Mesendoderm (in vitro differentiated cells): ENCODE measurements around the gene ZNF687.
A peak's percentile ranks its signal among the peaks of the same experiment; 100 is the strongest.

ENCODE experiments used
- DNase-seq: peaks from one replicate; pipeline ENCODE4 v3.0.0; 2013
- H2AK5ac ChIP-seq: 2 replicates; pipeline ENCODE4 v1.6.1; 2013; ENCODE audit warnings: low read length, inconsistent platforms
- H2BK120ac ChIP-seq: 2 replicates; pipeline ENCODE4 v1.6.1; 2013; ENCODE audit warnings: low read depth, mild to moderate bottlenecking, low read length, moderate library complexity, mixed read lengths
- H2BK15ac ChIP-seq: replicated peaks from 2 replicates; pipeline ENCODE4 v1.6.1; 2013; ENCODE audit warnings: low read depth, mild to moderate bottlenecking, moderate library complexity
- H2BK5ac ChIP-seq: 2 replicates; pipeline ENCODE4 v1.6.1; 2013; ENCODE audit warnings: low read length, inconsistent platforms
- H3K18ac ChIP-seq: 2 replicates; pipeline ENCODE4 v1.6.1; 2013; ENCODE audit warnings: mild to moderate bottlenecking, low read length, mixed read lengths
- H3K23ac ChIP-seq: one replicate; pipeline ENCODE4 v1.6.1; 2013; ENCODE audit warnings: low read length
- H3K27ac ChIP-seq: 2 replicates; pipeline ENCODE4 v1.5.1; 2013; ENCODE audit warnings: low read depth, mild to moderate bottlenecking, inconsistent platforms, low read length, moderate library complexity
- H3K27me3 ChIP-seq: 2 replicates; pipeline ENCODE4 v1.6.1; 2013; ENCODE audit warnings: low read length, control low read depth, mild to moderate bottlenecking, inconsistent platforms; ENCODE audit not compliant: insufficient read depth, poor library complexity
- H3K36me3 ChIP-seq: 2 replicates; pipeline ENCODE4 v1.6.1; 2013; ENCODE audit warnings: low read length, inconsistent platforms; ENCODE audit not compliant: control insufficient read depth, insufficient read depth
- H3K4ac ChIP-seq: one replicate; pipeline ENCODE4 v1.6.1; 2013; ENCODE audit warnings: low read depth, mild to moderate bottlenecking, low read length, moderate library complexity
- H3K4me1 ChIP-seq: 2 replicates; pipeline ENCODE4 v1.6.1; 2013; ENCODE audit warnings: low read depth, low read length, inconsistent platforms; ENCODE audit not compliant: control insufficient read depth
- H3K4me2 ChIP-seq: 2 replicates; pipeline ENCODE4 v1.6.1; 2013; ENCODE audit warnings: low read length
- H3K4me3 ChIP-seq: 2 replicates; pipeline ENCODE4 v1.5.1; 2013; ENCODE audit warnings: mild to moderate bottlenecking, low read length
- H3K56ac ChIP-seq: one replicate; pipeline ENCODE4 v1.6.1; 2013; ENCODE audit warnings: low read length
- H3K79me1 ChIP-seq: 2 replicates; pipeline ENCODE4 v1.6.1; 2013; ENCODE audit warnings: low read length, inconsistent platforms
- H3K79me2 ChIP-seq: 2 replicates; pipeline ENCODE4 v1.6.1; 2013; ENCODE audit warnings: mild to moderate bottlenecking, low read length; ENCODE audit not compliant: control insufficient read depth, insufficient read depth
- H3K9ac ChIP-seq: 2 replicates; pipeline ENCODE4 v1.6.1; 2013; ENCODE audit warnings: low read length, inconsistent platforms
- H4K5ac ChIP-seq: one replicate; pipeline ENCODE4 v1.6.1; 2013; ENCODE audit warnings: low read length
- H4K8ac ChIP-seq: one replicate; pipeline ENCODE4 v1.6.1; 2013; ENCODE audit warnings: low read depth, mild to moderate bottlenecking, control low read depth, low read length, moderate library complexity
- WGBS: extraction: QIAGEN DNeasy Blood & Tissue Kit; methylation state at CpG from one replicate; pipeline ENCODE4 v1.1.7; 2013; ENCODE audit warnings: low lambda C conversion rate, missing lambda C conversion rate; ENCODE audit not compliant: insufficient coverage; ENCODE audit errors: extremely low coverage; 5-methylcytosine and 5-hydroxymethylcytosine counted together

The ZNF687 gene

GRCh38 chr1:151314137-151314875, 32.2 kb downstream of the ZNF687 start:
- H3K56ac ChIP-seq = no peak overlapping the region
- H3K4me1 ChIP-seq = no peaks in the 10 kb centered on the region
- H3K79me2 ChIP-seq = no peaks in the 10 kb centered on the region
- H3K4me3 ChIP-seq = no peak overlapping the region
- peak; percentile 37 for DNase-seq
- H3K4me2 ChIP-seq = no peak overlapping the region
- peaks cover 4% of the 10 kb centered on the region for H3K36me3 ChIP-seq
- no peak overlapping the region for H2BK120ac ChIP-seq
- no peak overlapping the region for H3K4ac ChIP-seq
- H4K5ac ChIP-seq = no peak overlapping the region
- H2BK5ac ChIP-seq = no peak overlapping the region
- no peak overlapping the region for H2BK15ac ChIP-seq
- no peak overlapping the region for H3K27ac ChIP-seq
- no peak overlapping the region for H3K9ac ChIP-seq
- no peaks in the 10 kb centered on the region for H3K27me3 ChIP-seq
- WGBS = no CpG with 5 or more reads among the region's 3 CpGs
- no peak overlapping the region for H4K8ac ChIP-seq
- no peaks in the 10 kb centered on the region for H3K79me1 ChIP-seq
- H3K18ac ChIP-seq = no peak overlapping the region
- no peak overlapping the region for H3K23ac ChIP-seq
- H2AK5ac ChIP-seq = no peak overlapping the region

DNA sequence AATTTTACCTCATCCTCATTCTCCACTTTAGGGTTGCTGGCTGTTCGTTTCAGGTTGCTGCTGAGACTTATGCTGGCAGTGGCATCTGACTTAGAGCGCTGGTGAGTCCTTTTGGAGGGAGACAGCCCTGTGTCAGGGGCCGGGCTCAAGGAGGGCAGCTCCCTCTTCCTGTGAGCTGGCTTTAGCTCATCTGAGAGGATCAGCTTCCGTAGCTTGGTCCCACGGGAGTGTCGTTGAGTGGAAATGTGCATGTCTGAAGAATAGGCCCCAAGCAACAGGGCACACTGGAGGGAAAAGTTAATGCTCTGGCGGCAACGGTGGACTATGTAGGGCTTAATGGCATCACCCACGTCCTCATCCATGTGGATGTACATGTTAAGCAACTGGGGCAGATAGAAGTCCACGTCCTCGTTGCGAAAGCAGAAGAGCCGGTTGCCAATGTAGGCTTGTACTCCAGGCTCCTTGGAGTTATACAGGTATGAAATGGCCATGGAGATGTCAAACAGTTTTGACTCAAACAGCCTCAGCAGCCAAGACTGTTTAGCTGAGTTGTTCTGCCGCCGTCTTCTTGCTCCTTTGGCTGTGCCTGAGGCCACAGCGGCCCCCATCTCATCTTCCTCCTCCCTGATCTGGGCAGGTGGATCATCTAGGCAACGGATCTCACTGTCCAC, 33.6 kb downstream of the ZNF687 start:
- H2BK120ac ChIP-seq = no peak overlapping the region
- no peak overlapping the region for H2BK5ac ChIP-seq
- H3K4me1 ChIP-seq = no peaks in the 10 kb centered on the region
- no peak overlapping the region for H3K23ac ChIP-seq
- peaks cover 4% of the 10 kb centered on the region for H3K36me3 ChIP-seq
- H4K8ac ChIP-seq = no peak overlapping the region
- no peak for DNase-seq
- H3K56ac ChIP-seq = no peak overlapping the region
- H3K27ac ChIP-seq = no peak overlapping the region
- no peaks in the 10 kb centered on the region for H3K27me3 ChIP-seq
- no peaks in the 10 kb centered on the region for H3K79me2 ChIP-seq
- no peaks in the 10 kb centered on the region for H3K79me1 ChIP-seq
- no peak overlapping the region for H3K4me3 ChIP-seq
- H3K18ac ChIP-seq = no peak overlapping the region
- no peak overlapping the region for H4K5ac ChIP-seq
- H3K9ac ChIP-seq = no peak overlapping the region
- H2BK15ac ChIP-seq = no peak overlapping the region
- no peak overlapping the region for H3K4ac ChIP-seq
- WGBS = no CpG with 5 or more reads among the region's 17 CpGs
- no peak overlapping the region for H2AK5ac ChIP-seq
- H3K4me2 ChIP-seq = no peak overlapping the region

GRCh38 chr1:151318975-151319374, 36.9 kb downstream of the ZNF687 start:
- no peak for DNase-seq
- Histone ChIP-seq H3K4me1 (no peaks in the 10 kb centered on the region), H2BK15ac (no peak overlapping the region), H3K56ac (no peak overlapping the region), H2BK120ac (no peak overlapping the region), H2BK5ac (no peak overlapping the region), H3K79me2 (no peaks in the 10 kb centered on the region), H4K5ac (no peak overlapping the region), H3K27ac (no peak overlapping the region), H3K79me1 (no peaks in the 10 kb centered on the region), H3K23ac (no peak overlapping the region), H4K8ac (no peak overlapping the region), H3K18ac (no peak overlapping the region), H3K4me3 (no peak overlapping the region), H2AK5ac (no peak overlapping the region), H3K36me3 (peaks cover 4% of the 10 kb centered on the region), H3K4me2 (no peak overlapping the region), H3K27me3 (no peaks in the 10 kb centered on the region), H3K9ac (no peak overlapping the region), H3K4ac (no peak overlapping the region)
- no CpG with 5 or more reads among the region's 3 CpGs for WGBS

GRCh38 chr1:151324390-151324930, 42.4 kb downstream of the ZNF687 start:
- Histone ChIP-seq H3K4me1 (peaks cover 4% of the 10 kb centered on the region), H2BK15ac (no peak overlapping the region), H2BK5ac (no peak overlapping the region), H3K4me3 (no peak overlapping the region), H3K4me2 (no peak overlapping the region), H4K8ac (no peak overlapping the region), H3K27me3 (no peaks in the 10 kb centered on the region), H3K23ac (no peak overlapping the region), H3K27ac (no peak overlapping the region), H2AK5ac (no peak overlapping the region), H3K18ac (no peak overlapping the region), H3K36me3 (no peaks in the 10 kb centered on the region), H3K79me2 (peaks cover 7% of the 10 kb centered on the region), H4K5ac (no peak overlapping the region), H3K56ac (no peak overlapping the region), H3K4ac (no peak overlapping the region), H2BK120ac (no peak overlapping the region), H3K9ac (no peak overlapping the region), H3K79me1 (peaks cover 8% of the 10 kb centered on the region)
- no CpG with 5 or more reads among the region's 4 CpGs for WGBS
- no peak for DNase-seq

GRCh38 chr1:151325231-151325630, 43.1 kb downstream of the ZNF687 start:
- Histone ChIP-seq H3K18ac (no peak overlapping the region), H3K56ac (no peak overlapping the region), H4K5ac (no peak overlapping the region), H2AK5ac (no peak overlapping the region), H3K23ac (no peak overlapping the region), H3K4me1 (peaks cover 4% of the 10 kb centered on the region), H2BK120ac (no peak overlapping the region), H3K36me3 (no peaks in the 10 kb centered on the region), H2BK5ac (no peak overlapping the region), H3K27ac (no peak overlapping the region), H2BK15ac (no peak overlapping the region), H3K79me2 (peaks cover 7% of the 10 kb centered on the region), H3K9ac (no peak overlapping the region), H4K8ac (no peak overlapping the region), H3K79me1 (peaks cover 8% of the 10 kb centered on the region), H3K27me3 (no peaks in the 10 kb centered on the region), H3K4me2 (no peak overlapping the region), H3K4ac (no peak overlapping the region), H3K4me3 (no peak overlapping the region)
- no CpG with 5 or more reads among the region's 7 CpGs for WGBS
- no peak for DNase-seq
